ACC112 (cell line): ENCODE results near the gene MYH11.
"Not testable (repeated sequence)": the region's sequence is repeated elsewhere in the genome, so short reads cannot be mapped to it uniquely, and the experiment has no call there.

Experiments
- H2AFZ ChIP-seq: fragments of 200-600 bp; sonication (generic); one replicate; pipeline ENCODE4 v1.6.0; 2017; ENCODE audit warnings: antibody characterized with exemption, low read length; ENCODE audit not compliant: unreplicated experiment
- H3K27ac ChIP-seq: fragments of 200-600 bp; sonication (generic); 2 replicates; pipeline ENCODE4 v1.5.1; 2014; ENCODE audit warnings: low read depth, mild to moderate bottlenecking, antibody characterized with exemption, low read length, moderate library complexity
- H3K27me3 ChIP-seq: fragments of 200-600 bp; sonication (generic); 2 replicates; pipeline ENCODE4 v1.6.1; 2014; ENCODE audit warnings: mild to moderate bottlenecking, antibody characterized with exemption, low read length, moderate library complexity, mixed read lengths; ENCODE audit not compliant: insufficient read depth
- H3K36me3 ChIP-seq: fragments of 200-600 bp; sonication (generic); 2 replicates; pipeline ENCODE4 v1.6.1; 2016; ENCODE audit warnings: mild to moderate bottlenecking, antibody characterized with exemption, low read length, moderate library complexity, mixed read lengths; ENCODE audit not compliant: insufficient read depth
- H3K4me1 ChIP-seq: fragments of 200-600 bp; sonication (generic); one replicate; pipeline ENCODE4 v1.6.1; 2016; ENCODE audit warnings: low read length, mixed read lengths; ENCODE audit not compliant: insufficient read depth, unreplicated experiment, control insufficient read depth
- H3K4me3 ChIP-seq: fragments of 200-600 bp; sonication (generic); 2 replicates; pipeline ENCODE4 v1.5.1; 2014; ENCODE audit warnings: mild to moderate bottlenecking, low read depth, low read length
- H3K79me2 ChIP-seq: fragments of 200-600 bp; sonication (generic); one replicate; pipeline ENCODE4 v1.6.0; 2016; ENCODE audit warnings: low read length; ENCODE audit not compliant: control insufficient read depth, unreplicated experiment, insufficient read depth

MYH11 gene

DNA sequence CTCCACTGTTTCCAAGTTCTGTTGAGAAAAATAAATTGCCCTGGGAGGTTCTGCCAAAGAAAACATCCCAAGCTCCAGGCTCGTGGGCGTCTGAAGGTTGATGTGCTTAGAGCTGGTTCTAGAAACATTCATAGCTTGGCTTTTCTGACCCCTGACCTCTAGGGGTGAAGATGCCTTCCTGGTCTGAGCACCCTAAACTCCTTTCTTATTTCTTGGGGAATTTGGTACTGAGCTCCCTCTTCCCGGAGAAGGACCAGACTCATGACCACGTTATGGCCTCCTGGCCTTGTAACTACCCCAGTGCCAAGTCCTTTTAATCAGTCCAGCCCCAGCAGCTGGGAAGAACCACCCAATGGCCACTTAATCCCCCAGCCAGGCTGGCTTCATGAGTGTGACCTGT lies 66.4 kb downstream of the MYH11 start:
- Histone ChIP-seq H3K27ac (no peak overlapping the region), H3K4me1 (peaks cover 5% of the 10 kb centered on the region), H3K79me2 (no peaks in the 10 kb centered on the region), H3K4me3 (no peak overlapping the region), H3K36me3 (no peaks in the 10 kb centered on the region), H3K27me3 (no peaks in the 10 kb centered on the region), H2AFZ (no peak overlapping the region)

DNA sequence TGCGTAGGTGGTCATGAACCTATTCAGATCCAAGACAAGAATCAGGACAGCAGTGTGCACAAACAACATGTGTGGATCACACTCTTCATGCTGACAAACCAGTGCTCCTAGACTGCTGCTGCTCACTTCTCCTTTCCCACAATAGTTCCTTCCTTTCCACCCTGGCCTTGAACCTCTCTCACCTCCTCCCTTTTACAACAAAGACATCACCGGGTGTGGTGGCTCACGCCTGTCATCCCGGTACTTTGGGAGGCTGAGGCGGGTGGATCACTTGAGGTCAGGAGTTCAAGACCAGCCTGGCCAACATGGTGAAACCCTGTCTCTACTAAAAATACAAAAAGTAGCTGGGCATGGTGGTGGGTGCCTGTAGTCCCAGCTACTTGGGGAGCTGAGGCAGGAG lies 67.0 kb downstream of the MYH11 start:
- H3K79me2 ChIP-seq, H3K4me3 ChIP-seq, H3K27me3 ChIP-seq, H3K4me1 ChIP-seq, H3K36me3 ChIP-seq, H3K27ac ChIP-seq, H2AFZ ChIP-seq: not testable (repeated sequence)

DNA sequence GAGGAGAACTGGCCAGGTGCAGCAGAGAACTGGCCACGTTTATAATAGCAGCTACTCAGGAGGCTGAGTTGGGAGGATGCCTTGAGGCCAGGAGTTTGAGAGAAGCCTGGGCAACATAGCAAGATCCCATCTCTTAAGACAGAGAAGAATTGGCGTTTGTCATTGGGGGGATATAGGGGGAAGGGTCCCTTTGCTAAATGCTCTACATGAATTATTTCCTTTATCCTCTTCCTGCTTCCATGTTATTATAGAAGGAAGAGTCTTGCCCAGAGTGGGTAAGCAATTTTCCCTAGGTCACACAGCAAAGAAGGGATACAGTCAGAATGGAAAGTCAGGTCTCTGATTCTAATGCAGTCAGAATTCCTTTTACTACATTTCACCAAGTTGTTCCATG lies 68.0 kb downstream of the MYH11 start:
- Histone ChIP-seq H3K27me3 (no peaks in the 10 kb centered on the region), H3K36me3 (no peaks in the 10 kb centered on the region), H2AFZ (no peak overlapping the region), H3K27ac (no peak overlapping the region), H3K4me1 (peaks cover 5% of the 10 kb centered on the region), H3K79me2 (no peaks in the 10 kb centered on the region), H3K4me3 (no peak overlapping the region)

DNA sequence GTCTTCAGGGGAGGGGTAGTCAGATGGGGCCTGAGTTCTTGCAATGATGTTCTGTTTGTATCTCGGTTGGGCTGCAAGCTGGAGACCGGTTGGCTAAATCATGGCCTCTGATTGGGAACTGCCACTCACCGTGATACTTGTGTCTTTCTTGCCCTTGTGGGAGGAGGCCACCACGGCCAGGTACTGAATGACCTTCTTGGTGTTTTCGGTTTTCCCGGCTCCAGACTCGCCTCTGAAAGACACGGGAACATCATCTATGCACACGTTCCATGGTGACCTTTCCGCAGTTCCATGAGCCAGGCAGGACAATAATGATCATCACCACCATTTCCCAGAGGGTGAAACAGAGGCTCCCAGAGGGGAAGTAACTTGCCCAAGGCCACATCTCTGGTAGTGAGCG lies 70.3 kb downstream of the MYH11 start:
- no peak overlapping the region for H3K27ac ChIP-seq
- H3K27me3 ChIP-seq: 0 out of 2 replicates have a peak, but pooled peaks cover 1% of the 10 kb centered on the region
- H3K36me3 ChIP-seq: no peaks in the 10 kb centered on the region
- no peaks in the 10 kb centered on the region for H3K79me2 ChIP-seq
- peaks cover 5% of the 10 kb centered on the region for H3K4me1 ChIP-seq
- no peak overlapping the region for H3K4me3 ChIP-seq
- no peak overlapping the region for H2AFZ ChIP-seq

DNA sequence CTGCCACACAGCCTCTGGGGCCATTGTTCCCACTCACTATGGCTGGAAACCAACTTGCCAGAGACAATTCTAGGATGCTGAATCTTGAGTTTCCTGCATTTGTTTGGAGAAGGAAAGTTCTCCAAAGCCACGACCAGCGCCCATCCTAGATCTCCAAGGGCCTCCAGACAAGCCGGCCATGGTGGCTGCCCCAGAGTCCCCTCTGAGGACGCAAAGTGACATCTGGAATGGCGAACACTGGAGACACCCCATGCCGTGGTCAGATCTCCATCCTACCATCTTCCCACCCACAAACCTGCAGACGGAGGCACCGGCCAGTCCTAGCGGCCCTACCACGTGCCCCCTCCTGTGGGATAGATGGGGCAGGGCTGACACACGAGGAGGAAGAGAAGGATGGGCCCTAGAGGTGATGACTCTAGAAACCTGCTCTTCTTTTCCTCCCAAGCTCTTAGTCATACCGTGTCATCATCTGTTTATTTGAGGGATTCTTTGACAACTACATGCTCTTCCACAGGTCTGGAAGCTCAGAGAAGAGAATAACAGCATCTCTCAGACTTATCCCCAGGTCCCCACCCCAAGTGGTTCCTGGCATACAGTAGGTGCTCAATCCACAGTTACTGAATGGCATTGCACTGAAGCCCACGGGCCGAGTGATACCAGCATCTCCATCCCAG lies 71.3 kb downstream of the MYH11 start:
- Histone ChIP-seq H3K4me1 (peaks cover 3% of the 10 kb centered on the region), H3K79me2 (no peaks in the 10 kb centered on the region), H3K27me3 (0 out of 2 replicates have a peak, but pooled peaks cover 5% of the 10 kb centered on the region), H3K36me3 (no peaks in the 10 kb centered on the region), H3K4me3 (no peak overlapping the region), H3K27ac (no peak overlapping the region), H2AFZ (no peak overlapping the region)

DNA sequence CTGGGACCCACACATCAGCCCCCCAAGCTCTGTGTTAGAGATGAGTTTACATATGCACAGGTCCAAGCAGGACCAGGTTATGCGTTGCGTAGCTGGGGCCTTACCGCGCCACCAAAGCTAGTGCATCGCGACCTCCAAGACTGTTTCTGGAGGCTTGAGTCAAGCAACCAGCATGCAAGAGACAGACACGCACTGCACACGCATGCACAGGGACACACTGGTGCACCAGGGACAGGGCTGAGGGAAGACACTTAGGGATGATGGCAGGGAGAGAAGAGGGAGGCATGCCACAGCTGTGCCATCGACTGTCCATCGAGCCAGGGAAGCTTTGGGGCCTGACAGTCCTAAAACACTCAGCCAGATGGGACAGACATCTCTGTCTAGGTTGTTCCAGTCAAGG lies 72.8 kb downstream of the MYH11 start:
- Histone ChIP-seq H3K36me3 (no peaks in the 10 kb centered on the region), H3K27me3 (0 out of 2 replicates have a peak, but pooled peaks cover 5% of the 10 kb centered on the region), H2AFZ (no peak overlapping the region), H3K4me3 (no peak overlapping the region), H3K27ac (no peak overlapping the region), H3K79me2 (no peaks in the 10 kb centered on the region), H3K4me1 (no peaks in the 10 kb centered on the region)

DNA sequence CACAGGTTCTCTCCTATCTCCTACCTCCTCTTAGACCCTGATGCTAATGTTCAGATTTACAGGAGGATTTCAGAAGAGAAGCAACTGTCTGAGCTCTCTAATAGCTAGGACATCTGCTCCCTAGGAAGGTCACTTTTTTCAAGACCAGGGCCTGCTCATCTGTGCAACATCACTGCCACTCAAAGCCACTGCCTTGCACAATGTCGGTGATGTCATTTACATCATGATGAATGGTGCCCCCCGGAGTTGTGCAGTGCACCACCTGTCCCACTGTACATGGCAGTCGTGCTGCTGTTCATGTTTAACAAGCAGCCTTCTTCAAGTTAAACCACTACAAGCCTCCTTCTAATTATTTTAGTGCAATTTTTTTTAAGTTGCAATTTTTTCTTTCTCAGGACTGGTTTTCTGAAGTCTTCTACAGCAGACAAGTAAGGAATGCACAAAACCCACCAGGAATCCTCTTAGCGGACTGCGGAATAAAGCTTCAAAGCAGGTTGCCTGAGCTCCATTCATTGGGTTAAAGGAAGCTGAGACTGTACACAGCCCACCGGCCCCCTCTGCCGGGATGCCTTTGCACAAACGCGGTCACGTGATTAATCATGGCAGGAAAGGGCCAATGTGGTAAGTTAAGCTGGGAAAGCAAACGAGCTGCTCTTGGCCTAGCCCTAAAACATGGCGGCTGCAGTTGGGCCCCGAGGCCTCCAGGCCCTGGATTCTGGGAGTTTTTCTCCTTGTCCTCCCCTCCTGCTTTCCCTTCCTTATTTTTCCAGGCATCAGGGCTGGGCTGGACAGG lies 74.1 kb downstream of the MYH11 start:
- Histone ChIP-seq H3K36me3 (no peaks in the 10 kb centered on the region), H3K79me2 (no peaks in the 10 kb centered on the region), H3K27ac (no peak overlapping the region), H3K4me1 (no peaks in the 10 kb centered on the region), H3K27me3 (0 out of 2 replicates have a peak, but pooled peaks cover 5% of the 10 kb centered on the region), H2AFZ (no peak overlapping the region), H3K4me3 (no peak overlapping the region)

DNA sequence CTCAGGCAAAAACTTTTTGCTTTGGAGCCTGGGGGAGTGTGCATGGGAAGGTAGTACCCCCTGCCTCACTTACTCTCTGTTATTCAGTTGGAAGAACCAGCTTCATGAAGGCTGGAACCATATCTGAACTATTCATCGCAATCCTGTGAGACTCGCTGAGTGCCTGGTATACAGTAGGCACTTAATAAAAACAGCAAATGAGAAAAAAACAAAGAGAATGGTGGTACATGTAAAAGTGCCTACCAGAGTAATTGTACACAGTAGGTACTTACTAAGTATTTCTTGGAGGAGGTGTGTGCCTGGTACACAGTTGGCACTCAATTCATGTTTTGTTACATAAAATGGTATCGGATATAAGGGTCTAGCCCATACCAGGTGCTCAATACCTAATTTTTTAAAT lies 75.2 kb downstream of the MYH11 start:
- no peak overlapping the region for H2AFZ ChIP-seq
- no peak overlapping the region for H3K4me3 ChIP-seq
- H3K36me3 ChIP-seq: no peaks in the 10 kb centered on the region
- 0 out of 2 replicates have a peak, but pooled peaks cover 5% of the 10 kb centered on the region for H3K27me3 ChIP-seq
- no peaks in the 10 kb centered on the region for H3K4me1 ChIP-seq
- no peak overlapping the region for H3K27ac ChIP-seq
- no peaks in the 10 kb centered on the region for H3K79me2 ChIP-seq

DNA sequence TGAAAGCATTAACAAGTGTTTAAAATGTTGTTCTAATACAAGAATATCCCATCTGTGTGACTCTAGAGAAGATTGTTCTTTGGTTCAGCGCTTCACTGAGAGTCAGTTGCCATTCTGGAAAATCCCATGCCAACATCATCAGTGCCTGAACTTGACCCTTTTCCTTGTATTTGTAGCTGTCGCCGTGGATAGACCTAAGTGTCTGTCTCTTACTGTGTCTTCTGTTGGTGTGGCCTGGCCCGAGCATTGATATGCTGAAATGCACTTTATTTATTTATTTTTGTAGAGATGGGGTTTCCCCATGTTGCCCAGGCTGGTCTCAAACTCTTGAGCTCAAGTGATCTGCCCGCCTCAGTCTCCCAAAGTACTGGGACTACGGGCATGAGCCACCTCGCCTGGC lies 76.0 kb downstream of the MYH11 start:
- no peaks in the 10 kb centered on the region for H3K79me2 ChIP-seq
- no peaks in the 10 kb centered on the region for H3K36me3 ChIP-seq
- peaks cover 3% of the 10 kb centered on the region for H3K4me1 ChIP-seq
- H2AFZ ChIP-seq: no peak overlapping the region
- no peak overlapping the region for H3K4me3 ChIP-seq
- no peak overlapping the region for H3K27ac ChIP-seq
- peaks cover 5% of the 10 kb centered on the region; the same call in 1 of the 2 replicates for H3K27me3 ChIP-seq

DNA sequence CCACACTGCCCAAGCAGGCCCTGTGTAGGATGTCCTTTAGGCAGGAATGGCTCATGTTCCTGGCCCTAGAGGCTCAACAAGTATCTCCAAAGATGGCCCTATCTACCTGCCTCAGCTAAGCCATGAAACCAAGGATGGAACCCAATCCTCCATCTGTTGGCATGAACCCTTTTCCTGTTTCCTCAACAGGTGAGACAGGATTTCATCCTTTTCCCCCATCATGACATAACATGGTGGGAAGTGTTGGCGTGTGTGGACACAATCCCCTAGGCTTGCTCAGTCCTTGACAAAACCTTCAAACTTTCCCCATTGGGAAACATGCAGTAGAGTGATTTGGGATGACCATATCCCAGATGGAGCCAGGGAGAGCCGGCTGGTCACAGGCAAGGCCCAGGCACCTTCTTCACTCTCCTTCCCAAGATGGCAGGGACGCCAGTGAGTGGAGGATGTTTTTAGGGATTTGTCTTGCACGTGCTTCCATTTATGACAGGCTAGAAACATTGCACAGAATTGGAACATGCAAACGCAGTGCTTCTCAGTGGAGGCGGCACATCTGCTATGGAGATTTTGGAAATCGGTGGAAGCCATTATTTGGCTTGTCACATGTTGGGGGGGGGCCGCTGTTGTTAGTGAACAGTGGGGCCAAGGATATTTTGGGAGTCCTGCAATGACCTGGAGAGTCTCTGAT lies 77.0 kb downstream of the MYH11 start:
- Histone ChIP-seq H3K27me3 (peaks cover 15% of the 10 kb centered on the region; the same call in 1 of the 2 replicates), H3K4me1 (peaks cover 7% of the 10 kb centered on the region), H2AFZ (no peak overlapping the region), H3K79me2 (no peaks in the 10 kb centered on the region), H3K36me3 (no peaks in the 10 kb centered on the region), H3K4me3 (no peak overlapping the region), H3K27ac (no peak overlapping the region)
